ENCODE measurements around the gene TANGO2. TPM values are rescaled to one million over a fixed set of nuclear protein-coding genes. Genes with fewer than 3 reads are reported as not detected.

Gene TANGO2
- total RNA-seq, 2 donors from 2014 or later: 34.3 to 40.1 TPM

- WGBS: 92% methylated on average over 36 of the region's 36 CpGs
- DNase-seq (ENCODE audit: low spot score): no peak
- Histone ChIP-seq H3K4me3 (no peak overlapping the region), H3K9me3 (no peaks in the 10 kb centered on the region), H3K4me1 (replicated peaks) (peaks cover 3% of the 10 kb centered on the region), H3K27ac (no peak overlapping the region), H3K36me3 (peaks cover 0 to 19% of the 10 kb centered on the region in 2 donors), H3K27me3 (replicated peaks; ENCODE audit: insufficient read depth) (no peaks in the 10 kb centered on the region)
- intact Hi-C loops (cut with DNase I): no loop called here
- no peak for TF ChIP-seq POLR2A (IDR thresholded peaks at IDR 0.05)
- TF ChIP-seq POLR2AphosphoS5 (IDR thresholded peaks at IDR 0.05): no peak
These were observed 93.9 kb downstream of the TANGO2 start for GRCh38 chr22:20114506-20115475.

GRCh38 chr22:20115691-20116375, 94.9 kb downstream of the TANGO2 start, which contains the start of gene RANBP1:
TSS of gene RANBP1 (plus strand) at chr22:20116104. CDS start at chr22:20116185, 81 bp downstream.
- Histone ChIP-seq H3K27me3 (replicated peaks; ENCODE audit: insufficient read depth) (no peaks in the 10 kb centered on the region), H3K9me3 (no peaks in the 10 kb centered on the region), H3K27ac (peak within 1 kb of the TSS; percentile 63 to 83), H3K4me1 (replicated peaks) (peaks cover 3% of the 10 kb centered on the region), H3K4me3 (peak within 1 kb of the TSS; percentile 80 to 88), H3K36me3 (peaks cover 0 to 21% of the 10 kb centered on the region in 2 donors)
- TF ChIP-seq POLR2AphosphoS5 (IDR thresholded peaks at IDR 0.05): no peak
- TF ChIP-seq CTCF (IDR thresholded peaks at IDR 0.05): no peak
- TF ChIP-seq POLR2A (IDR thresholded peaks at IDR 0.05): no peak
- intact Hi-C loops (cut with DNase I): loop anchor here (2.0 kb wide), 1 partner anchor 35 kb away; the partner anchor contains the start of gene DGCR8
- WGBS: 64% methylated on average over 29 of the region's 30 CpGs
- DNase-seq (ENCODE audit: low spot score): no peak

GRCh38 chr22:20116376-20116950, 95.6 kb downstream of the TANGO2 start:
- peaks cover 0 to 21% of the 10 kb centered on the region in 2 donors for H3K36me3 ChIP-seq
- no peaks in the 10 kb centered on the region for H3K9me3 ChIP-seq
- TF ChIP-seq POLR2A (IDR thresholded peaks at IDR 0.05) (no peak), CTCF (IDR thresholded peaks at IDR 0.05) (no peak), POLR2AphosphoS5 (IDR thresholded peaks at IDR 0.05) (no peak)
- peaks cover 3% of the 10 kb centered on the region for H3K4me1 ChIP-seq (replicated peaks)
- peak overlapping the region; percentile 80 to 88 for H3K4me3 ChIP-seq
- 11% methylated on average over 27 of the region's 27 CpGs for WGBS
- peak overlapping the region; percentile 63 to 83 for H3K27ac ChIP-seq
- no peaks in the 10 kb centered on the region for H3K27me3 ChIP-seq (replicated peaks; ENCODE audit: insufficient read depth)
- intact Hi-C loops (cut with DNase I): loop anchor here (2.0 kb wide), 1 partner anchor 36 kb away; the partner anchor contains the start of gene DGCR8
- no peak for DNase-seq (ENCODE audit: low spot score)

MicroRNAs encoded within 50 kb of the gene (microRNA counts, 767-probe panel; counts per million panel counts)
- microRNA hsa-miR-1306-3p (0 to 431 counts per million in 2 donors), microRNA hsa-miR-185-5p (1,352 to 2,246 counts per million in 2 donors)

Small RNA genes lying within 50 kb of the gene (microRNA-seq; reads per million reads assigned to microRNA genes)
- gene MIR185: 368 reads per million, percentile 83 among the genes with 10 or more reads in this experiment
- 0.34 reads per million for gene MIR6816

Small RNA genes lying within 50 kb of the gene (small RNA-seq; reads per million reads assigned to genes)
- gene MIR185 (3.2 to 13.6 reads per million in 2 donors), gene MIR6816 (0 to 0.09 reads per million in 2 donors), gene RF00017 (0 reads per million in 2 donors)

Other genes starting within 250 kb of the TANGO2 start
- gene GNB1L, start 166.2 kb upstream of the TANGO2 start, total RNA-seq: 10 to 100 TPM in 1 of 2 donors, 1 to 10 TPM in 1; 5.6 to 12.0 TPM
- gene RTL10, start 166.2 kb upstream of the TANGO2 start, total RNA-seq: 10 to 100 TPM; 15.7 to 41.9 TPM
- 100 to 1,000 TPM; 456 to 513 TPM for gene COMT, start 79.3 kb upstream of the TANGO2 start, total RNA-seq
- 10 to 100 TPM; 62.1 to 84.5 TPM for gene TXNRD2, start 79.3 kb upstream of the TANGO2 start, total RNA-seq
- 10 to 100 TPM; 39.6 to 65.9 TPM for gene ARVCF, start 4.3 kb upstream of the TANGO2 start, total RNA-seq
- 10 to 100 TPM; 20.9 to 47.6 TPM for gene DGCR8, start 59.1 kb downstream of the TANGO2 start, total RNA-seq
- gene RANBP1, start 95.0 kb downstream of the TANGO2 start, total RNA-seq: 100 to 1,000 TPM; 108 to 204 TPM
- gene TRMT2A, start 96.1 kb downstream of the TANGO2 start, total RNA-seq: 100 to 1,000 TPM in 1 of 2 donors, 10 to 100 TPM in 1; 65.8 to 123 TPM
- gene ZDHHC8, start 110.7 kb downstream of the TANGO2 start, total RNA-seq: 10 to 100 TPM; 14.1 to 36.6 TPM
- 1 to 10 TPM in 1 of 2 donors, not detected in 1; 1.2 TPM for gene CCDC188, start 129.9 kb downstream of the TANGO2 start, total RNA-seq
- gene RTN4R, start 247.2 kb downstream of the TANGO2 start, total RNA-seq: 1 to 10 TPM; 4.4 to 6.0 TPM